ENCODE results near the gene MADD.

MADD gene

GRCh38 chr11:47274495-47275235, 4.7 kb downstream of the MADD start:
- TF ChIP-seq REST (IDR thresholded peaks at IDR 0.05; ENCODE audit: insufficient read depth in 1 of 2, low read depth in 2 of 2, low read length in 2 of 2) = no peak
- no peak for TF ChIP-seq SIN3A (IDR thresholded peaks at IDR 0.05; ENCODE audit: borderline replicate concordance, insufficient read depth, low read length)
- TF ChIP-seq TAF1 (IDR thresholded peaks at IDR 0.05; ENCODE audit: borderline replicate concordance, insufficient read depth, low read length) = no peak
- no peak for TF ChIP-seq FOXP2 (optimal IDR thresholded peaks at IDR 0.05; ENCODE audit: borderline replicate concordance, extremely low read depth, extremely low read length, insufficient read depth)
- no peak for TF ChIP-seq POLR2AphosphoS5 (IDR thresholded peaks at IDR 0.05; ENCODE audit: low read depth, low read length)

GRCh38 chr11:47276923-47277322, 7.0 kb downstream of the MADD start:
- TF ChIP-seq POLR2AphosphoS5 (IDR thresholded peaks at IDR 0.05; ENCODE audit: low read depth, low read length) = no peak
- TF ChIP-seq REST (IDR thresholded peaks at IDR 0.05; ENCODE audit: insufficient read depth in 1 of 2, low read depth in 2 of 2, low read length in 2 of 2) = no peak
- no peak for TF ChIP-seq TAF1 (IDR thresholded peaks at IDR 0.05; ENCODE audit: borderline replicate concordance, insufficient read depth, low read length)
- no peak for TF ChIP-seq FOXP2 (optimal IDR thresholded peaks at IDR 0.05; ENCODE audit: borderline replicate concordance, extremely low read depth, extremely low read length, insufficient read depth)
- TF ChIP-seq SIN3A (IDR thresholded peaks at IDR 0.05; ENCODE audit: borderline replicate concordance, insufficient read depth, low read length) = no peak

DNA sequence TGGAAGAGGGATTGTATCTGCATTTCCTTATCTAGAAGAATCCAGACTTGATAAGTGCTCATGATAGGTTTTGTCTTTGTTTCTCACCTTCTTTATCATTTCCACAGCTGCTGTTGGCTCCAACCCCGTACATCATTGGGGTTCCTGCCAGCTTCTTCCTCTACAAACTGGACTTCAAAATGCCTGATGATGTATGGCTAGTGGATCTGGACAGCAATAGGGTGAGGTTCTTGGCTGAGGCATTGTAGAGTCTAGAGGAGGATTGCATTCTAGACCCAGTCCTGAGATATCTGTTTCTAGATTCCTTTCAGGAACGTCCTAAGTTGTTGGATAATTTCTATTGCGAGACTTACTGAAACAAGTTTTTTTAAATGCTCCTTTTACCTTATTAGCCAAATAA, 8.1 kb downstream of the MADD start:
- TF ChIP-seq TAF1 (IDR thresholded peaks at IDR 0.05; ENCODE audit: borderline replicate concordance, insufficient read depth, low read length) = no peak
- no peak for TF ChIP-seq FOXP2 (optimal IDR thresholded peaks at IDR 0.05; ENCODE audit: borderline replicate concordance, extremely low read depth, extremely low read length, insufficient read depth)
- TF ChIP-seq POLR2AphosphoS5 (IDR thresholded peaks at IDR 0.05; ENCODE audit: low read depth, low read length) = no peak
- no peak for TF ChIP-seq REST (IDR thresholded peaks at IDR 0.05; ENCODE audit: insufficient read depth in 1 of 2, low read depth in 2 of 2, low read length in 2 of 2)
- no peak for TF ChIP-seq SIN3A (IDR thresholded peaks at IDR 0.05; ENCODE audit: borderline replicate concordance, insufficient read depth, low read length)

DNA sequence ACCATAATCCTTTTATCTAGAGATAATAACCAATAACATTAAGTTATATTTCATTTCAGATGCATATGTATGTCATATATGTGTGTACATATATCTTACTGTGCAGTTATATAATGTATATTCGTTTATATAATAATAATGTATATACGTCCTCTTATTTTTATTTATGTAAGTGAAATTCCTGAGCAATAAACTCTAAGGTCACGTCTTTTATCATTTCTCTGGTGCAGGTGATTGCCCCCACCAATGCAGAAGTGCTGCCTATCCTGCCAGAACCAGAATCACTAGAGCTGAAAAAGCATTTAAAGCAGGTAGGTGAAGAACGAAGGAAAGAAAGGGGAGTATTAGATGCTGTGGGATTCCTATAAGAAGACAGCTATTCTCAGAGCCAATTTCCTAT, 8.8 kb downstream of the MADD start:
- no peak for TF ChIP-seq SIN3A (IDR thresholded peaks at IDR 0.05; ENCODE audit: borderline replicate concordance, insufficient read depth, low read length)
- TF ChIP-seq POLR2AphosphoS5 (IDR thresholded peaks at IDR 0.05; ENCODE audit: low read depth, low read length) = no peak
- no peak for TF ChIP-seq FOXP2 (optimal IDR thresholded peaks at IDR 0.05; ENCODE audit: borderline replicate concordance, extremely low read depth, extremely low read length, insufficient read depth)
- no peak for TF ChIP-seq TAF1 (IDR thresholded peaks at IDR 0.05; ENCODE audit: borderline replicate concordance, insufficient read depth, low read length)

GRCh38 chr11:47280099-47280498, 10.2 kb downstream of the MADD start:
- TF ChIP-seq FOXP2 (optimal IDR thresholded peaks at IDR 0.05; ENCODE audit: borderline replicate concordance, extremely low read depth, extremely low read length, insufficient read depth) (no peak), TAF1 (IDR thresholded peaks at IDR 0.05; ENCODE audit: borderline replicate concordance, insufficient read depth, low read length) (no peak), SIN3A (IDR thresholded peaks at IDR 0.05; ENCODE audit: borderline replicate concordance, insufficient read depth, low read length) (no peak), POLR2AphosphoS5 (IDR thresholded peaks at IDR 0.05; ENCODE audit: low read depth, low read length) (no peak), REST (IDR thresholded peaks at IDR 0.05; ENCODE audit: insufficient read depth in 1 of 2, low read depth in 2 of 2, low read length in 2 of 2) (no peak)
